ENCODE measurements around the gene MAPRE2. TPM values are rescaled to one million over a fixed set of nuclear protein-coding genes. Genes with fewer than 3 reads are reported as not detected.

Gene MAPRE2
- total and polyA plus RNA-seq, 2 experiments from 2014 or later = 11.2 to 16.1 TPM

GRCh38 chr18:35080058-35080457 is 38.8 kb downstream of the MAPRE2 start:
- in situ Hi-C loops (cut with MboI) = no loop called here
- no peak overlapping the region for H3K4me2 ChIP-seq (ENCODE audit: unreplicated experiment)
- H3K4me1 ChIP-seq (ENCODE audit: insufficient read depth) = peaks cover 14% of the 10 kb centered on the region
- no peak for DNase-seq
- H3K9ac ChIP-seq = no peak overlapping the region
- no peaks in the 10 kb centered on the region for H3K79me2 ChIP-seq (ENCODE audit: insufficient read depth)
- no peak overlapping the region for H2AFZ ChIP-seq
- H3K36me3 ChIP-seq (ENCODE audit: low read depth) = no peaks in the 10 kb centered on the region
- no peaks in the 10 kb centered on the region for H3K9me3 ChIP-seq (ENCODE audit: low read depth)
- no peak for TF ChIP-seq EZH2 (IDR thresholded peaks at IDR 0.05; ENCODE audit: insufficient read depth, poor library complexity, severe bottlenecking)
- no peaks in the 10 kb centered on the region for H3K9me2 ChIP-seq (ENCODE audit: insufficient read depth)
- no peaks in the 10 kb centered on the region for H4K20me1 ChIP-seq (ENCODE audit: insufficient read depth)
- no peak overlapping the region for H3K4me3 ChIP-seq
- H3K27ac ChIP-seq = no peak overlapping the region
- no peaks in the 10 kb centered on the region for H3K27me3 ChIP-seq (replicated peaks; ENCODE audit: insufficient read depth)
- H3F3A ChIP-seq (ENCODE audit: insufficient read depth) = 0 out of 2 replicates have a peak, but pooled peaks cover 7% of the 10 kb centered on the region
- WGBS, 2 experiments (ENCODE audit: low coverage in 1 of 2, low lambda C conversion rate in 2 of 2, missing lambda C conversion rate in 2 of 2) = 90 to 100% methylated on average over 1 of the region's 1 CpG

DNA sequence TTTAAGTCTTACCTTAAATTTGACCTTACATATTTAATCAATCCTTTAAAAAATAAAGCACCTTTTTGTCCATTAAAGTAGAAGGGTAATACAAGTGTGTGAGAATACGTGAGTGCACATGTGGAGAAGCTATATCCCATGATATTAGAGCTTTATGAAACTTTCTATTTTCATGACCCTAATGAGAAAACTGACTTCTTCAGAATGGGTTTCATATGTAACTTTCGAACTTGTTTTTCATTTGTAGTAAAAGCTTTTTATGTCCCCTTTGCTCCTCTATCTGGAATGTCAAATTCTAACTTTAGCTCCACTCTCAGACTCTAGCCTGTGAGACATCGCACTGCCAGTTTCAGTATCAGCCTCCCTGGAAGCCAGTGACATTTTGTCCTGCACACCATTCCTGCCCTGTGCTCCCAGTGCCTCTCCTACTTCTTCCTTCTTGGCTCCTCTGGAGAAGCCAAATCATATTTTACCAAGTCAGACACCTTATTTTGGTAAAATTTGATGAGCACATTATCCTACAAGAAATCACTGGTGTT is 42.0 kb downstream of the MAPRE2 start:
- no peaks in the 10 kb centered on the region for H3K9me3 ChIP-seq (ENCODE audit: low read depth)
- DNase-seq = no peak
- H2AFZ ChIP-seq = no peak overlapping the region
- in situ Hi-C loops (cut with MboI) = no loop called here
- no peaks in the 10 kb centered on the region for H3F3A ChIP-seq (ENCODE audit: insufficient read depth)
- H3K79me2 ChIP-seq (ENCODE audit: insufficient read depth) = no peaks in the 10 kb centered on the region
- H3K4me3 ChIP-seq = no peak overlapping the region
- no peak overlapping the region for H3K4me2 ChIP-seq (ENCODE audit: unreplicated experiment)
- no peak overlapping the region for H3K9ac ChIP-seq
- no peaks in the 10 kb centered on the region for H3K36me3 ChIP-seq (ENCODE audit: low read depth)
- TF ChIP-seq EZH2phosphoT487 (IDR thresholded peaks at IDR 0.05; ENCODE audit: insufficient read depth, low read depth) (no peak), EZH2 (IDR thresholded peaks at IDR 0.05; ENCODE audit: insufficient read depth, poor library complexity, severe bottlenecking) (no peak)
- WGBS, 2 experiments (ENCODE audit: low coverage in 1 of 2, low lambda C conversion rate in 2 of 2, missing lambda C conversion rate in 2 of 2) = 82 to 86% methylated on average over 3 of the region's 3 CpGs
- no peaks in the 10 kb centered on the region for H3K27me3 ChIP-seq (replicated peaks; ENCODE audit: insufficient read depth)
- H3K9me2 ChIP-seq (ENCODE audit: insufficient read depth) = no peaks in the 10 kb centered on the region
- H4K20me1 ChIP-seq (ENCODE audit: insufficient read depth) = no peaks in the 10 kb centered on the region
- H3K27ac ChIP-seq = no peak overlapping the region
- H3K4me1 ChIP-seq (ENCODE audit: insufficient read depth) = no peaks in the 10 kb centered on the region

DNA sequence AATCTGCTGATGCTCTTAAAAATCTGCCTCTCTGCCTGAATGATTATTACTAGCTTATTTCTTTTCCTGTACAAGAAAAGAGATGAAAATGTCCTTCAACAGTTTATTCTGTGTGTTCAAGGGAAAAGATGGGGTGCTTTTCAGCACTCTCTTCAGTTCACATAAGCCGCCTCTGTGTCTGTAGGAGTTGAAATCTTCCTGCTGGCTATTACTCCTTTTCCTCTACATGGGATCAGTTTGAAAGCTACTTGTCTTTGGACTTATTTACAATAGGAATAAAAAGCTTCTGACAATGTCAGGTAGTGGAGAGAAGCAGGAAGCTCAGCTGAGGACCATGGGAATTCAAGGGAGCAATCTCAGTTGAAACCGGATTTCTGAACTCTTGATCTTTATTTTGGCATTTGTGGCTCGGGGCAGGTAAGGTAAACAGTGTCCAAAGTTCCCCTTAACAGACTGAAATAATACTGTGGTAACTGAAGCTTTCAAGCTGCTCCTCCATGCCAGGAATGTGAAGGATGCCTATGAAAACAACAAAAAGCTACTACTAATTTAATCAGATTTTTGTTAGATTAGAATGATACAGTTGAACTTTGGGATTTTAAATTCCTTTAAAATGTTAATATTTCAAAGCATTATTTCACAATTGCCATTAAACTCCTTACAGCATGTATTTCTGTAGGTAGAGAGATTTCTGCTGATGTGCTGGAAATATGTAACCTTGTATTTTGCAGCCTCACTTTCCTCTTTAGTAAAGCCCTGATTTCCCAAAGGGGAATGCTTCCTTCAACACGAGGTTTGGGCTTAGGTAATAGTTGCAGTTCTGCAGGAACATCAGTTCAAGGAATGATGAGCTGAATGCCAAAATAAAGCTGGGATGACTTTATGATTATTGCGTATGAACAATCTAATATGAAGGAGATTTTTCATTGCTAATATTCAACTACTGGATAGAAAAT is 43.6 kb downstream of the MAPRE2 start:
- no peak overlapping the region for H3K9ac ChIP-seq
- no peaks in the 10 kb centered on the region for H3K79me2 ChIP-seq (ENCODE audit: insufficient read depth)
- no peaks in the 10 kb centered on the region for H4K20me1 ChIP-seq (ENCODE audit: insufficient read depth)
- no peak overlapping the region for H3K4me2 ChIP-seq (ENCODE audit: unreplicated experiment)
- no peak overlapping the region for H2AFZ ChIP-seq
- no peaks in the 10 kb centered on the region for H3K9me3 ChIP-seq (ENCODE audit: low read depth)
- H3K27ac ChIP-seq = no peak overlapping the region
- H3K9me2 ChIP-seq (ENCODE audit: insufficient read depth) = no peaks in the 10 kb centered on the region
- in situ Hi-C loops (cut with MboI) = no loop called here
- TF ChIP-seq EZH2phosphoT487 (IDR thresholded peaks at IDR 0.05; ENCODE audit: insufficient read depth, low read depth) (no peak), EZH2 (IDR thresholded peaks at IDR 0.05; ENCODE audit: insufficient read depth, poor library complexity, severe bottlenecking) (no peak)
- H3K27me3 ChIP-seq (replicated peaks; ENCODE audit: insufficient read depth) = no peaks in the 10 kb centered on the region
- H3K36me3 ChIP-seq (ENCODE audit: low read depth) = no peaks in the 10 kb centered on the region
- peaks cover 15% of the 10 kb centered on the region for H3K4me1 ChIP-seq (ENCODE audit: insufficient read depth)
- WGBS, 2 experiments (ENCODE audit: low coverage in 1 of 2, low lambda C conversion rate in 2 of 2, missing lambda C conversion rate in 2 of 2) = 78 to 82% methylated on average over 5 of the region's 5 CpGs
- no peak overlapping the region for H3K4me3 ChIP-seq
- H3F3A ChIP-seq (ENCODE audit: insufficient read depth) = peaks cover 15% of the 10 kb centered on the region
- DNase-seq = no peak

DNA sequence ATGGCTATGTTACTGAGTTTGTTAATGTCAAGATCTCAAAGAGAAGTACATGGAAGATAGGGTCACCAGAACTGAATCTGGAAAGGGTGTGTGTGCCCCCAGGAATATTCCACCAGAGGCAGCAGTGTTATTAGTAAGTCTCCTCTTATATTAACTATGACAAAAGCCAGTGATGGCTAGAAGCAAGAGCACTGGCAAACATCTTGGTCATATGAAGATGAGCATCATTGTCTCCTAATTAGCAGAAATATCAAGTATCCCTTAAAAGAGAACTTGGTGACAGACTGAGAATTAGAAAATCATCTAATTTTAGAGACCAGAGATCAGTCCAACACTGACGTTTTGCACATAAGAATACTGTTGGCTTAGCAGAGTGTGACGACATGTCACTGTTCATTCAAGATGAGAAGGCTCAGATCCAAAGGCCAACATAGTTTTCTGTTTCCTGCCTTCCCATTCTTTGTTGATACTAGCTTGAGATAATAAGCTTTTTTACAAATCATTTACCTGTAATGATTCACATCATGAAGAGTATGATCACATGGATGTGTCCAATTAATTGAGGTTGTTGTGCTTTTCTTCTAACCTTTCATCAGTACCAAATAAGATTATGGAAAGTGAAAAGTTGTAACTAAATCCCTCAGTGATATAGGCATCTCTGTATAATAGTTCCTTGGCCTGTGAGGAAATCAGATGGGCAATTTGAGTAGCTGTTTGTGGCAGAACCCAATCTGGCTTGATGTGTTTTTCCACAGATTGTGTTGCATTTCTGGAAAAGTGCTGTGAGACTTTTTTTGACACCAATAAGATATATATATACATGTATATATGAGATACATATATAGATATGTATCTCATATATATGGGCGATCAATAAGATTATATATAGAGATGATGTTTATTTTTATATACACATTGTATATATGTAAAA is 44.5 kb downstream of the MAPRE2 start:
- H2AFZ ChIP-seq = no peak overlapping the region
- H3K9me3 ChIP-seq (ENCODE audit: low read depth) = no peaks in the 10 kb centered on the region
- H3K9me2 ChIP-seq (ENCODE audit: insufficient read depth) = no peaks in the 10 kb centered on the region
- H3F3A ChIP-seq (ENCODE audit: insufficient read depth) = peaks cover 18% of the 10 kb centered on the region
- no peaks in the 10 kb centered on the region for H3K79me2 ChIP-seq (ENCODE audit: insufficient read depth)
- 49 to 60% methylated on average over 3 of the region's 3 CpGs for WGBS, 2 experiments (ENCODE audit: low coverage in 1 of 2, low lambda C conversion rate in 2 of 2, missing lambda C conversion rate in 2 of 2)
- H3K27ac ChIP-seq = no peak overlapping the region
- H3K9ac ChIP-seq = no peak overlapping the region
- TF ChIP-seq EZH2 (IDR thresholded peaks at IDR 0.05; ENCODE audit: insufficient read depth, poor library complexity, severe bottlenecking) (no peak), EZH2phosphoT487 (IDR thresholded peaks at IDR 0.05; ENCODE audit: insufficient read depth, low read depth) (no peak)
- DNase-seq = no peak
- in situ Hi-C loops (cut with MboI) = no loop called here
- H3K4me2 ChIP-seq (ENCODE audit: unreplicated experiment) = no peak overlapping the region
- H3K4me3 ChIP-seq = no peak overlapping the region
- peaks cover 21% of the 10 kb centered on the region for H3K4me1 ChIP-seq (ENCODE audit: insufficient read depth)
- no peaks in the 10 kb centered on the region for H3K27me3 ChIP-seq (replicated peaks; ENCODE audit: insufficient read depth)
- no peaks in the 10 kb centered on the region for H3K36me3 ChIP-seq (ENCODE audit: low read depth)
- no peaks in the 10 kb centered on the region for H4K20me1 ChIP-seq (ENCODE audit: insufficient read depth)
